HEK293T (cell line): Measurements from ENCODE around the gene PEDS1.

Experiments
- FOXM1 ChIP-seq: fragments of 450-650 bp; IDR thresholded peaks from 2 replicates; pipeline ENCODE4 v1.6.1; 2017; ENCODE audit warnings: mild to moderate bottlenecking, borderline replicate concordance
- NFRKB ChIP-seq: fragments of 450-650 bp; IDR thresholded peaks from 2 replicates; pipeline ENCODE4 v1.6.1; 2016; ENCODE audit warnings: mild to moderate bottlenecking, moderate library complexity

GRCh38 chr20:50182346-50182745 lies 28.8 kb upstream of the PEDS1 start:
- TF ChIP-seq NFRKB (no peak), FOXM1 (no peak)
